ENCODE data around the gene BBS12.
A peak's percentile ranks its signal among the peaks of the same experiment; 100 is the strongest.

BBS12 gene

DNA sequence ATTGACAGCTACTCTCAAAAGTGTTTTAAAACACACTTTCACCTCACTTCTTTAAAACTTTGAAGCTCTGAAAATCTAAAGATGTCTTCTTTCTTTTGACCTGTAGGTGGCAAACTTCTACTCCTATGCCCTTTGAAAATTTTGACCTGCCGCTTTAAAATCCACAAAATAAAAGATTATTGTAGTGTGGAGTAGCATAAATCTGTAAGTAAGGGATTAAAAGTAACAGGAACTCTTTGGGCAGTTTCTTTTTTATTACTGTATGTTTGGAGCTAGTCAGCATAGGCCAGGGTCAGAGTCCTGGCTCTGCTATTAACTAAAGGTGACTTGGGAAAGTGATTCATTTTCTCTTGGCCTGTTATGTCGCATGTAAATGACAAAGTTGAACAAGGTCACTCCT, 25.5 kb downstream of the BBS12 start:
- POLR2A ChIA-PET = no interaction called here
- TF ChIP-seq, protein P1, sequence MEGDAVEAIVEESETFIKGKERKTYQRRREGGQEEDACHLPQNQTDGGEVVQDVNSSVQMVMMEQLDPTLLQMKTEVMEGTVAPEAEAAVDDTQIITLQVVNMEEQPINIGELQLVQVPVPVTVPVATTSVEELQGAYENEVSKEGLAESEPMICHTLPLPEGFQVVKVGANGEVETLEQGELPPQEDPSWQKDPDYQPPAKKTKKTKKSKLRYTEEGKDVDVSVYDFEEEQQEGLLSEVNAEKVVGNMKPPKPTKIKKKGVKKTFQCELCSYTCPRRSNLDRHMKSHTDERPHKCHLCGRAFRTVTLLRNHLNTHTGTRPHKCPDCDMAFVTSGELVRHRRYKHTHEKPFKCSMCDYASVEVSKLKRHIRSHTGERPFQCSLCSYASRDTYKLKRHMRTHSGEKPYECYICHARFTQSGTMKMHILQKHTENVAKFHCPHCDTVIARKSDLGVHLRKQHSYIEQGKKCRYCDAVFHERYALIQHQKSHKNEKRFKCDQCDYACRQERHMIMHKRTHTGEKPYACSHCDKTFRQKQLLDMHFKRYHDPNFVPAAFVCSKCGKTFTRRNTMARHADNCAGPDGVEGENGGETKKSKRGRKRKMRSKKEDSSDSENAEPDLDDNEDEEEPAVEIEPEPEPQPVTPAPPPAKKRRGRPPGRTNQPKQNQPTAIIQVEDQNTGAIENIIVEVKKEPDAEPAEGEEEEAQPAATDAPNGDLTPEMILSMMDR (IDR thresholded peaks at IDR 0.05; ENCODE audit: control extremely low read depth, extremely low read depth, low read depth, missing control alignments) = peak; percentile 49
- CTCF ChIA-PET = interaction anchor here (0.7 to 2.9 kb wide), 37 partner anchors 8 to 857 kb away, joined by 3 to 38 read pairs (median 6); partner anchors contain the start of genes BBS12 and NUDT6
- DNase-seq (ENCODE audit: extremely low spot score) = peak; percentile 26

DNA sequence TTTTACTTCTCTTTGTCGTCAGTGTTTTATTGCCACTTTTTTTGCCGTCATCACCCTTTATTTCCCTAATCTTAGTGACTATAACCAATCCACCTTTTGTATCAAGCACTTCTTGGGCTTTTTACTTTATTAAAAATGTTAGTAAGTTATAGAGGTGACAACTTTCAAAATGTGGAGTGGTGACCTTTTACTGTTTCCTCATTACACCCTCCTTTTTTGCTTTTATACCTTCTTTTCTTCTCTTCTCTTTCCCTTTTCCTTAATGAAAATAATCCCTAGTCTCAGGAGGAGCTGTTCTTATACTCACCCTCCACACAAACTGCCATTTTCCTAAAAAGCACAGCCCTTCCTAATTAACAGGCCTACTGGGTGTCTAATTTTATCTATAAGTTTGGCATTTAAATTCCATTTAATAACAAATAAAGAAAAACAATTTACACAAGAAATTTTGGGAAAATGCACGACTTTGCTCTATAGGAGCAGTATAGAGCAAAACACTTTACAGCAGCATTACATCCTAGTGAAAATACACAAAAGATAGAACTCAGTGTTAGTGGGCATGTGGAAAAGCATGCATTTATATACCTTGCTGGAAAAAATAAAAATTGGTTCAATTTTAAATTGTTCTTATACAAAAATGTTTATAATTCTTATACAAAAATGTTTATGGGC, 27.3 kb downstream of the BBS12 start:
- ChIA-PET CTCF (interaction anchor here (1.1 to 2.7 kb wide), 2 partner anchors 10 to 171 kb away, joined by 3 to 26 read pairs; no protein-coding TSS in a partner anchor), POLR2A (no interaction called here)
- TF ChIP-seq, protein P1 (IDR thresholded peaks at IDR 0.05; ENCODE audit: control extremely low read depth, extremely low read depth, low read depth, missing control alignments) = no peak
- no peak for DNase-seq (ENCODE audit: extremely low spot score)

DNA sequence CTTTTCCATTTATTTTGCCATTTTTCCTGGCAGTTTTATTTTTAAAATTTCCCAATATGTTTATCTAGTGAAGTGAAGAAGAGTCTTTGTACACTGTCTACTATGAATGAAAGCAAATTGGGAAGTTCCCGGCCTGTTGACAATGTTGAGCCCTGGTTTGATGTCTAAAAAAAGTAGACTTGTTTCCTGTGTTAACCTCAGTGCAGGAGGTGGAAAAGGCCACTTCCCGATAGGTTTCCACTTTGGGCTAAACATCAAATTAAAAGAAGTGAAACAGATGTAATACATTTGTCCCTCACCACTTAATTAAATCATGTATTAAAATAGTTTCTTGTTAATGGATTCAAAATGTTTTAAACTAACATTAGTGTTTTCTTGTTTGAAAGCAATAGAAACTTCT, 30.0 kb downstream of the BBS12 start:
- peak; percentile 15 for DNase-seq (ENCODE audit: extremely low spot score)
- CTCF ChIA-PET = interaction anchor here (1.5 kb wide), 1 partner anchor 161 kb away, joined by 3 read pairs; no protein-coding TSS in a partner anchor
- TF ChIP-seq, protein P1 (IDR thresholded peaks at IDR 0.05; ENCODE audit: control extremely low read depth, extremely low read depth, low read depth, missing control alignments) = no peak
- POLR2A ChIA-PET = no interaction called here

DNA sequence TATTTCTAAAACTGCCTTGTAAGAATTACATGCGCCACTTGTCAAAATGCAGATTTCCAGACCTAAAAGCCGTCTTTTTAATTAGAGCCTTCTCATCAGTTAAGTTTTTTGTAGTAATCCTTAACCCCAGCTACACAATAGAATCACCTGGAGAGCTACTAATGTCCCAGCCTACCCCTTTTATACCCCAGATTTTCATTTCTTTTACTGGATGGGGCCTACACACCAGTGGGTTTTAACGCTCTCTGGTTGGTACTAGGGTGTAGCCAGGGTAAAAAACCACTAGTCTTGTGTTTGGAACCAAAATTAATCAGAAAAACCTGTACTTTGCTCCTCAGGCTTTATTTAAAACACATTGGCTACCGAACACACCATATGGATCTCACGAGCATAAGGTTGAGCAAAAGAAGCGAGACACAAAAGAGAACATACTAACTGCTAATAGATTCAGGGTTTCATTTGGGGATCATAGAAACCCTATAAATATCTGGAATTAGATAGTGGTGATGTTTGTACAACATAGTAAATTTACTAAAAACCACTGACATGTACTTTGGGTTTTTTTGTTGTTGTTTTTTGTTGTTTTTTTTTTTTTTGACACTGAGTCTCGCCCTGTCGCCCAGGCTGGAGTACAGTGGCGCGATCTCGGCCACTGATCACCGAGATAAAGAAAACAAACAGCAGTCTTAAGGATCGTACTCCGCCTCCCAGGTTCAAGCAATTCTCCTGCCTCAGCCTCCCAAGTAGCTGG, 30.6 kb downstream of the BBS12 start:
- CTCF ChIA-PET = interaction anchor here (1.5 kb wide), 1 partner anchor 161 kb away, joined by 3 read pairs; no protein-coding TSS in a partner anchor
- no peak for DNase-seq (ENCODE audit: extremely low spot score)
- TF ChIP-seq, protein P1 (IDR thresholded peaks at IDR 0.05; ENCODE audit: control extremely low read depth, extremely low read depth, low read depth, missing control alignments) = no peak
- POLR2A ChIA-PET = no interaction called here

DNA sequence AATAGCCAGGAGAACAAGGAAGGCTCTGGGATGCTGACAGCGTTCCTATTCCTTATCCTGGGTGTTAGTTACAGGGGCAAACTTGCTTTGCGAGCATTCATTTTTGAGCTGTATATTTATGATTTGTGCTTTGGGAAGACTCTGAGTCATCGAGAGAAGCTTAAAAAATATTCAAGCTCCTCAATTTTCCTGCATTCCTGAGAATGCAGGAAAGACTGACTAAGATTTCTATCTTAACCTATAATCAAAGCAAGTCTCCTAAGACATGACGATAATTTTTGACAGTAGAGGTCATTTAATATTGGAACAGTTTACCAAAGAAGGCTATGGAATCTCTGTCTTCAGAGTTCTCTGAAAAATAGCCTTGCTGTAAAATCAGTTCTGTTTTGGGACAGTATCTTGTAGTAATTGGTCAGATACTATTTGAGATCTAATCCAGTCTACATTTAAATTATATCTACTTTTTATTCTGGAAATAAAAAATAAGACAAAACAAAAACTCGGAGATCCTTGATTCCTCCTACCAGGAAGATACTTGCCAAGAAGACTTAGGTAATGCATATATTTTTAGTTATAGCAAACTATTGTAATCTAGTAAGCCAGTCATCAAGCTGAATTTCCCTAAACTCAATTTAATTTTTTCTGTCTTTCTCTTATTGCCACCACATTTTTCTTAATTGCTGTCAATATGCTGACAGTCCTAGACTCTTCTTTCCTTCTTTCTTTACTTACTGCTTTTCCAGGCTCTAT, 31.7 kb downstream of the BBS12 start:
- CTCF ChIA-PET = interaction anchor here (1.5 kb wide), 1 partner anchor 150 kb away, joined by 4 read pairs; no protein-coding TSS in a partner anchor
- TF ChIP-seq, protein P1 (IDR thresholded peaks at IDR 0.05; ENCODE audit: control extremely low read depth, extremely low read depth, low read depth, missing control alignments) = no peak
- POLR2A ChIA-PET = no interaction called here
- no peak for DNase-seq (ENCODE audit: extremely low spot score)

DNA sequence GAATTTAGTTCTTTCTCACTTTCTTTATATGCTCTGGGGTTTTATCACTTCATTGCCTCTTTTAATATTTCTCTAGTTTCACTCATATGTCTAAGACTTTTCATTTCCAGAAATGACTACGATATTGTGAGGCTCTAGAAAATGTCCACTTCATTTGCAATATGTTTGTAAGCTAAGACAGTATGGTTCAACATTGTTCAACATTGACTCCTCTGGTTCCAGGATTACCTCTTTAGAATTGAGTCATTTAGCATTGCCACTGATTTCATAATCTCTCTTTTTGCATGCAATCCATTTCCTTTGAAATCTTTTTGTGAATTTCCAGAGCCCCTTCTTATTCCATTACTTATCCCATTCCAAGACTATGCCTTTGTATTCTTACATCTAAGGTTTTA, 32.3 kb downstream of the BBS12 start:
- ChIA-PET POLR2A (no interaction called here), CTCF (interaction anchor here (1.5 kb wide), 1 partner anchor 149 kb away, joined by 4 read pairs; no protein-coding TSS in a partner anchor)
- peak; percentile 16 for DNase-seq (ENCODE audit: extremely low spot score)
- TF ChIP-seq, protein P1 (IDR thresholded peaks at IDR 0.05; ENCODE audit: control extremely low read depth, extremely low read depth, low read depth, missing control alignments) = no peak

Data from GM10248 (cell line).